Measurements from ENCODE around the gene COL5A1. TPM values are rescaled to one million over a fixed set of nuclear protein-coding genes. Genes with fewer than 3 reads are reported as not detected.

The COL5A1 gene
- polyA plus RNA-seq, 3 donors, result 0.01 TPM; not detected in 2

DNA sequence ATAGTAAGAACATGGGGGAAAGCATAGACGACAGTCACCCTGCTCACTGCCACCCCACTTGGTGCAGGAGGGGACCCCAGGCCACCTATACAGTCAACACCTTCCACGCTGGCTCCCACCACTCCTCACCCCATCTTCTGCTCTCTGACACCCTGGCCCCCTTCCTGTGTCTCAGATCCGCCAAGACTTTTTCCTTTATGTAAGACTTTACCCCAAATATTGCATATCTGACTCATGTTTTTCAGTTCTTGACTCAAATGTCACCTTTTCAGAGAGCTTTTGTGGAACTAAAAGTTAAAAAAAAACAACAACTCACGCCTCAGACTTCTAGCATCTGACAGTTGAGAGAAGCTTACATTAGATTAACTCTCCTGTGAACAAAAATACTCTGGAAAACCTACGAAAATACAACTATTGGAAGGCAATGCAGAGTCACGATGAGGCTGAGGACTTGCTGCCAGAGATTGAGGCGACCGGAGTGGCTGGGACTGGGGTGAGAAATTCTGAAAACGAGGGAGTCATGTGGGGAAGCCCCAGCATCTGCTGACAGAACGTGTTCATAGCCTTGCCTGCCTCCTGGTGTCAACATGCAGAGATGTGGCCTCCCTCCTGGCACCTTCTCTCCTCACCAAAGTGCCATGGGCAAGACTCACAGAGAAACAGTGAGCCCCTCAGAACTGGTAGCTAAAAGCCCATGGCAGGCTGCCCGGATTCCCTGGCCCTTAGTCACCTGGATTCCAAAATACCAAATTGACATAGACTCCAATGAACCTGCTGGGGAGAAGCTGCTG lies 216.6 kb downstream of the COL5A1 start:
- no peaks in the 10 kb centered on the region for H3K4me1 ChIP-seq (ENCODE audit: control insufficient read depth in 1 of 2, insufficient read depth in 2 of 2, low read length in 2 of 2)
- no peak overlapping the region for H2AFZ ChIP-seq (ENCODE audit: insufficient read depth, low read depth, low read length, poor library complexity, severe bottlenecking)
- TF ChIP-seq, protein P1, sequence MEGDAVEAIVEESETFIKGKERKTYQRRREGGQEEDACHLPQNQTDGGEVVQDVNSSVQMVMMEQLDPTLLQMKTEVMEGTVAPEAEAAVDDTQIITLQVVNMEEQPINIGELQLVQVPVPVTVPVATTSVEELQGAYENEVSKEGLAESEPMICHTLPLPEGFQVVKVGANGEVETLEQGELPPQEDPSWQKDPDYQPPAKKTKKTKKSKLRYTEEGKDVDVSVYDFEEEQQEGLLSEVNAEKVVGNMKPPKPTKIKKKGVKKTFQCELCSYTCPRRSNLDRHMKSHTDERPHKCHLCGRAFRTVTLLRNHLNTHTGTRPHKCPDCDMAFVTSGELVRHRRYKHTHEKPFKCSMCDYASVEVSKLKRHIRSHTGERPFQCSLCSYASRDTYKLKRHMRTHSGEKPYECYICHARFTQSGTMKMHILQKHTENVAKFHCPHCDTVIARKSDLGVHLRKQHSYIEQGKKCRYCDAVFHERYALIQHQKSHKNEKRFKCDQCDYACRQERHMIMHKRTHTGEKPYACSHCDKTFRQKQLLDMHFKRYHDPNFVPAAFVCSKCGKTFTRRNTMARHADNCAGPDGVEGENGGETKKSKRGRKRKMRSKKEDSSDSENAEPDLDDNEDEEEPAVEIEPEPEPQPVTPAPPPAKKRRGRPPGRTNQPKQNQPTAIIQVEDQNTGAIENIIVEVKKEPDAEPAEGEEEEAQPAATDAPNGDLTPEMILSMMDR (IDR thresholded peaks at IDR 0.05), result no peak
- peaks cover 5 to 12% (median 12%) of the 10 kb centered on the region in 3 donors for H3K27me3 Mint-ChIP-seq (ENCODE audit: low read depth in 3 of 3)
- H3K9me3 Mint-ChIP-seq, result peaks cover 0 to 12% (median 5%) of the 10 kb centered on the region in 7 donors
- 84% methylated on average over 7 of the region's 11 CpGs for WGBS (ENCODE audit: insufficient coverage)
- no peaks in the 10 kb centered on the region for H4K20me1 ChIP-seq (ENCODE audit: insufficient read depth, low read length)
- H3K36me3 ChIP-seq (replicated peaks in 1 of 2; ENCODE audit: control insufficient read depth in 1 of 2, insufficient read depth in 2 of 2, low read length in 2 of 2), result no peaks in the 10 kb centered on the region
- H3K27ac ChIP-seq (ENCODE audit: low read depth in 1 of 2, low read length in 2 of 2), result no peak overlapping the region
- no peak for DNase-seq
- no peak overlapping the region for H3K4me2 ChIP-seq (replicated peaks; ENCODE audit: extremely low read depth, low read length, poor library complexity, severe bottlenecking)
- H3K9ac ChIP-seq (ENCODE audit: insufficient read depth, low read length, poor library complexity, severe bottlenecking), result no peak overlapping the region
- H3K9me3 ChIP-seq (replicated peaks in 1 of 2; ENCODE audit: control insufficient read depth in 1 of 2, insufficient read depth in 1 of 2, low read length in 2 of 2), result no peaks in the 10 kb centered on the region
- no peaks in the 10 kb centered on the region for H3K79me2 ChIP-seq (ENCODE audit: insufficient read depth, low read length)
- no peaks in the 10 kb centered on the region for H3K27me3 ChIP-seq (ENCODE audit: control insufficient read depth in 2 of 2, insufficient read depth in 2 of 2, low read length in 2 of 2)
- H3K4me1 Mint-ChIP-seq, result no peaks in the 10 kb centered on the region
- intact Hi-C loops (cut with micrococcal nuclease), result no loop called here
- H3K4me3 ChIP-seq (replicated peaks in 1 of 3; ENCODE audit: low read depth in 2 of 3, low read length in 3 of 3), result no peak overlapping the region
- H3K27ac Mint-ChIP-seq, result no peak overlapping the region
- H3K36me3 Mint-ChIP-seq, result no peaks in the 10 kb centered on the region
- H3K4me3 Mint-ChIP-seq, result no peak overlapping the region

DNA sequence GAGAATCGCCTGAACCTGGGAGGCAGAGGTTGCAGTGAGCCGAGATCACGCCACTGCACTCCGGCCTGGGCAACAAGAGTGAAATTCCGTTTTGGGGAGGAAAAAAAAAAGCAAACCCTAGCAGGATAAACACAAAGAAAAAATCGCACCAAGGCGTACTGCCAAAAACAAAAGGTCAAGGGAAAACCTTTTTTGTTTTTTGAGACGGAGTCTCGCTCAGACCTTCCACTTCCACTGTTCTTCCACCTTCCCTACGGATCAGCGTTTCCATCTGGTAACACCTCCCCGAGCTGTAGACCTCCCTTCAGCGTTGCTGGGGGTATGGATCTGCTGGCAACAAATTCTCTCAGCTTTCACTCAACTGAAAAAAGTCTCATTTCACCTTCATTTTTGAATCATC lies 218.9 kb downstream of the COL5A1 start:
- intact Hi-C loops (cut with micrococcal nuclease), result no loop called here
- DNase-seq, result no peak
- no peak overlapping the region for H3K27ac ChIP-seq (ENCODE audit: low read depth in 1 of 2, low read length in 2 of 2)

More for the DNA sequence above, 218.9 kb downstream of the COL5A1 start:
- no peaks in the 10 kb centered on the region for H3K36me3 ChIP-seq (replicated peaks in 1 of 2; ENCODE audit: control insufficient read depth in 1 of 2, insufficient read depth in 2 of 2, low read length in 2 of 2)
- peaks cover under 1 to 14% (median 6%) of the 10 kb centered on the region in 7 donors for H3K9me3 Mint-ChIP-seq
- no peak overlapping the region for H2AFZ ChIP-seq (ENCODE audit: insufficient read depth, low read depth, low read length, poor library complexity, severe bottlenecking)
- H3K36me3 Mint-ChIP-seq, result no peaks in the 10 kb centered on the region
- no peak overlapping the region for H3K4me2 ChIP-seq (replicated peaks; ENCODE audit: extremely low read depth, low read length, poor library complexity, severe bottlenecking)
- peaks cover 6 to 9% (median 7%) of the 10 kb centered on the region in 3 donors for H3K27me3 Mint-ChIP-seq (ENCODE audit: low read depth in 3 of 3)
- no peaks in the 10 kb centered on the region for H3K79me2 ChIP-seq (ENCODE audit: insufficient read depth, low read length)
- H3K4me3 Mint-ChIP-seq, result no peak overlapping the region
- no peaks in the 10 kb centered on the region for H3K4me1 Mint-ChIP-seq
- H4K20me1 ChIP-seq (ENCODE audit: insufficient read depth, low read length), result no peaks in the 10 kb centered on the region
- H3K9me3 ChIP-seq (replicated peaks in 1 of 2; ENCODE audit: control insufficient read depth in 1 of 2, insufficient read depth in 1 of 2, low read length in 2 of 2), result no peaks in the 10 kb centered on the region
- no peak overlapping the region for H3K9ac ChIP-seq (ENCODE audit: insufficient read depth, low read length, poor library complexity, severe bottlenecking)
- no peaks in the 10 kb centered on the region for H3K4me1 ChIP-seq (ENCODE audit: control insufficient read depth in 1 of 2, insufficient read depth in 2 of 2, low read length in 2 of 2)
- peaks cover 0 to 3% of the 10 kb centered on the region in 2 donors for H3K27me3 ChIP-seq (ENCODE audit: control insufficient read depth in 2 of 2, insufficient read depth in 2 of 2, low read length in 2 of 2)
- 97% methylated on average over 6 of the region's 13 CpGs for WGBS (ENCODE audit: insufficient coverage)
- TF ChIP-seq, protein P1 (IDR thresholded peaks at IDR 0.05), result no peak
- H3K4me3 ChIP-seq (replicated peaks in 1 of 3; ENCODE audit: low read depth in 2 of 3, low read length in 3 of 3), result no peak overlapping the region
- H3K27ac Mint-ChIP-seq, result peak overlapping the region in 1 of 7 donors; percentile 64

Measured in CD14-positive monocyte (primary cell).